ENCODE data around the gene GABRA4.

DNA sequence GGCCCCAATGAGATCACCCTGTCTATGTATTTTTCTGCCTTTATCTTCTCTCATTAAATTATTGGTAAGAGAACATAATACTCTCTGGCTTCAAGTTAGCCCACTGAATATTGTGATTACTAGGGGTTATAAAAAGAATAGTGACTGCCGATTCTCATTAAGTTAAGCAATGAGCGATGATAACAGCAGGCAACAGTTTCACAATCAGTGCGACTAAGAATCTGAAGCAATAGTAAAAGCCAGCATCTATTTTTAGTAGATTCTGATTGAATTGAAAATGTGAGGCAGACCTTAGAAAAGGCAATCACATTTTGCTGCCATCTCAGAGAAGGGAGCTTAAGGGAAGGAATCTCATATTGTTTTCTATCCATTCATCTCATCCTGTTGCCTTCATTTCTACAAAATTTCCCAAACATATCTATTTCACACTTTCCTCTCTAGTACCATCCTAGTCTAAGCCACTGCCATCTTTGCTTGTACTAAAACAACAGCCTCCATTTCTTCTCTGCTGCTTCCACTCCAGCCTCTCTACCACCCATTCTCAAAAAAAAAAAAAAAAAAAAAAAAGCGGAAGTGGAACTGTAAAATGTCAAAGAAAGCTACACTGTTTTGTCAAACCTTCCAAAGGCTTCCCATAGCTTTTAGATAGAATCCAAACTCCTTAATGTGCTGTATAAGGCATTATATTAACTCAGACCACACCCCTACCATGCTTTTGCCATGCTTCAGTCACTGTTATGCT, 17.4 kb downstream of the GABRA4 start:
- TF ChIP-seq CTCF (conservative IDR thresholded peaks at IDR 0.05; ENCODE audit: low read length) (no peak), EZH2phosphoT487 (IDR thresholded peaks at IDR 0.05; ENCODE audit: borderline replicate concordance, low read depth, low read length) (no peak)

All from OCI-LY7 (cell line).